Heart right ventricle (tissue), 16 donors: Measurements from ENCODE around the gene RANGRF. TPM values are rescaled to one million over a fixed set of nuclear protein-coding genes. Genes with fewer than 3 reads are reported as not detected.

Experiments
- ATAC-seq, 8 donors: fragments of 200-7000 bp; cut with Tn5 transposase; one replicate each; pipeline ENCODE4 v1.9.1; 2020; ENCODE audit warnings: mild to moderate bottlenecking in 8 of 8, moderate library complexity in 8 of 8, moderate number of reproducible peaks in 1 of 8
- DNase-seq, 2 donors: peaks; one replicate each; pipeline ENCODE4 v3.0.0-alpha.2; 2020
- H3K27ac ChIP-seq, 10 donors: fragments of 200-600 bp; sonication (generic) in 2 of 10; one replicate each; pipeline versions ENCODE4 v1.5.0 to v1.8.0; 2020 to 2022; ENCODE audit warnings: mild to moderate bottlenecking in 3 of 10
- H3K27me3 ChIP-seq, 7 donors: fragments of 200-600 bp; one replicate each; pipeline ENCODE4 v1.8.0; 2021 to 2022; ENCODE audit warnings: mild to moderate bottlenecking in 2 of 7
- H3K36me3 ChIP-seq, 9 donors: fragments of 200-600 bp; sonication (generic) in 1 of 9; one replicate each; pipeline versions ENCODE4 v1.5.0 to v1.8.0; 2020 to 2022; ENCODE audit warnings: mild to moderate bottlenecking in 2 of 9
- H3K4me1 ChIP-seq, 9 donors: fragments of 200-600 bp; sonication (generic) in 1 of 9; one replicate each; pipeline versions ENCODE4 v1.5.0 to v1.8.0; 2020 to 2022; ENCODE audit warnings: mild to moderate bottlenecking in 4 of 9
- H3K4me3 ChIP-seq, 10 donors: fragments of 200-600 bp; sonication (generic) in 2 of 10; one replicate each; pipeline versions ENCODE4 v1.5.0 to v1.8.0; 2020 to 2022; ENCODE audit warnings: mild to moderate bottlenecking in 7 of 10, moderate library complexity in 2 of 10
- H3K9me3 ChIP-seq, 11 donors: fragments of 200-600 bp in 10 of 11; sonication (generic) in 2 of 11; one replicate each; pipeline versions ENCODE4 v1.5.0 to v1.8.0; 2013 to 2022; ENCODE audit warnings: mild to moderate bottlenecking in 2 of 11, control low read depth in 1 of 11, moderate library complexity in 1 of 11
- CTCF ChIP-seq, 9 donors: fragments of 200-600 bp; sonication (generic) in 2 of 9; IDR thresholded peaks; one replicate each; pipeline versions ENCODE4 v1.5.0 to v1.8.0; 2021 to 2022; ENCODE audit warnings: antibody characterized with exemption in 9 of 9, mild to moderate bottlenecking in 5 of 9, moderate library complexity in 1 of 9
- WGBS, 2 donors: extraction: QIAGEN DNeasy Blood & Tissue Kit; methylation state at CpG; one replicate each; pipeline ENCODE4 v1.1.7; 2013; ENCODE audit warnings: inconsistent platforms in 1 of 2; 5-methylcytosine and 5-hydroxymethylcytosine counted together
- intact Hi-C, 10 donors: fragments of 100-400 bp; cut with DNase I; formaldehyde crosslinking; loops; one replicate each; pipeline versions ENCODE4 v1.11.1 to v1.14.2; 2022
- polyA plus RNA-seq, 2 donors: library from polyadenylated mRNA; stranded (reverse); fragments of 200-250 nt; gene quantifications; one replicate each; pipeline ENCODE4 v1.2.3, GENCODE V29; 2013
- total RNA-seq, 10 donors: library from RNA; stranded (reverse); fragmentation: NEBNext Ultra II Directional in 3 of 10; extraction: Animal tissue kit (Norgen Biotek cat#: 25700) in 3 of 10; gene quantifications; one replicate each; pipeline versions ENCODE4 v1.2.1 to v1.2.4, GENCODE V29; 2021 to 2023
- donor health status: Arrhythmogenic right ventricular cardiomyopathy.
- donor health status: ischemic (EF 13 %, LVEDD 7.1; RV severe dilation, severe dysfunction).
- donor health status: healthy with polysubstance abuse.
- donor health status: DM: no; HTN: yes; CAD: no.
- donor health status: DM: no; HTN: no; CAD: no.
- donor health status: ischemic (EF 25% LVEDD 6.9; RV normal size, moderate dysfunction).
- donor health status: ischemic (EF 25% LVEDD 5.7; RV mildly dilated, moderate dysfunction).
- donor health status: healthy.
- donor health status: DM: yes; HTN: yes; CAD: no.
- donor health status: Ischemic cardiomyopathy.
- donor health status: ischemic (EF 35%, LVEDD 5.7; RV mildly dilated, moderate dysfunction).
- donor health status: nonischemic (EF 11% LVEDD 7.7; RV severe dilation, severe dysfunction).
- donor health status: DM: yes; HTN: yes; CAD: no.
- donor health status: PGD.
- donor health status: ischemic (EF 29% LVEDD 5.4; RV normal size, mild dysfunction).
- donor health status: nonischemic (EF 23%, LVEDD 6.1; RV moderate dilation, normal function).

Gene RANGRF
- total and polyA plus RNA-seq, 12 donors, result 20.7 to 53.5 (median 24.8) TPM

- Histone ChIP-seq H3K27ac (peak overlapping the region; percentile 76 to 95 (median 92)), H3K4me3 (peak overlapping the region; percentile 67 to 85 (median 75)), H3K27me3 (no peaks in the 10 kb centered on the region), H3K9me3 (no peaks in the 10 kb centered on the region), H3K4me1 (peaks cover 7 to 25% (median 19%) of the 10 kb centered on the region in 9 donors), H3K36me3 (peaks cover 0 to 2% (median 0%) of the 10 kb centered on the region in 9 donors)
- WGBS, 2 donors, result 2 to 6% methylated on average over 17 of the region's 17 CpGs
- DNase-seq (no peak), ATAC-seq (no peak)
- intact Hi-C loops, result loop anchor here in 7 of 10 donors (2.0 to 10.0 kb wide), 4 partner anchors 37 to 184 kb away; partner anchors contain the start of genes CTC1 (in 1 of the 7) and PFAS (in 1 of the 7)
- TF ChIP-seq CTCF (IDR thresholded peaks at IDR 0.05), result no peak
Observed at GRCh38 chr17:8289103-8289397, 580 bp downstream of the RANGRF start.

GRCh38 chr17:8290043-8290442 lies 1.6 kb downstream of the RANGRF start:
- Histone ChIP-seq H3K4me1 (peaks cover 16 to 34% (median 28%) of the 10 kb centered on the region in 9 donors), H3K27ac (no peak overlapping the region), H3K4me3 (peak overlapping the region in 1 of 10 donors; percentile 73), H3K9me3 (no peaks in the 10 kb centered on the region), H3K36me3 (peaks cover 0 to 2% (median 0%) of the 10 kb centered on the region in 9 donors), H3K27me3 (no peaks in the 10 kb centered on the region)
- DNase-seq, result no peak
- intact Hi-C loops, result loop anchor here in 1 of 10 donors (10.0 kb wide), 2 partner anchors 65 to 95 kb away; partner anchors contain the start of gene BORCS6
- TF ChIP-seq CTCF (IDR thresholded peaks at IDR 0.05), result no peak
- no peak for ATAC-seq
- WGBS, 2 donors, result 65 to 75% methylated on average over 3 of the region's 3 CpGs

- Histone ChIP-seq H3K27ac (peak overlapping the region in 1 of 10 donors; percentile 20), H3K36me3 (peaks cover 0 to 2% (median 0%) of the 10 kb centered on the region in 9 donors), H3K4me1 (peaks cover 16 to 40% (median 27%) of the 10 kb centered on the region in 9 donors), H3K9me3 (no peaks in the 10 kb centered on the region), H3K4me3 (no peak overlapping the region), H3K27me3 (no peaks in the 10 kb centered on the region)
- TF ChIP-seq CTCF (IDR thresholded peaks at IDR 0.05), result no peak
- ATAC-seq (no peak), DNase-seq (no peak)
- intact Hi-C loops, result loop anchor here in 1 of 10 donors (10.0 kb wide), 2 partner anchors 68 to 98 kb away; partner anchors contain the start of gene BORCS6
- 87 to 89% methylated on average over 5 of the region's 5 CpGs for WGBS, 2 donors
Observed at GRCh38 chr17:8292639-8293395, 4.3 kb downstream of the RANGRF start.

DNA sequence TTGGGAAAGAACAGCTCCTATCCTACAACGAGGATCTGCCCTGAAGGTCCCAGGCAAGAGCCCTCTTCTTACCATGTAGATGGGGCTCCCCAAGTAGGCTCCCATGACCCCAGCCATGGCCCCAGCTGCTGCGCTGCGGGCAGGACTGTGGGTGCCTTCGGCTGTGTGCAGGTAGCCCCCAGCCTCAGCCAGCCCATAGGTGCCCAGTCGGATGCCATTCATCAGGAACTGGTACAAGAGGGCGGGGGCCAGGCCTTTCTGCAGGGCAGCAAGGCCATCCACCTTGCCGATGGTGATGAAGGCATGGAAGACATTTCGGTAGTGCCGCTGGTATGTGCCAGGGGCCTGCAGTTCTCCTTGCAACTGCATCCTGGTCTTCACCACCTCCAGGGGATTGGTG lies 5.9 kb downstream of the RANGRF start:
- intact Hi-C loops, result loop anchor here in 3 of 10 donors (2.0 to 10.0 kb wide), 5 partner anchors 46 to 100 kb away; partner anchors contain the start of genes BORCS6 (in 1 of the 3), CTC1 (in 1 of the 3) and PFAS (in 1 of the 3)
- Histone ChIP-seq H3K27me3 (no peaks in the 10 kb centered on the region), H3K4me3 (peak overlapping the region in 7 of 10 donors; percentile 10 to 87 (median 65)), H3K9me3 (no peaks in the 10 kb centered on the region), H3K27ac (peak overlapping the region in 8 of 10 donors; percentile 81 to 99 (median 89)), H3K36me3 (peaks cover 0 to 2% (median 0%) of the 10 kb centered on the region in 9 donors), H3K4me1 (peaks cover 10 to 32% (median 18%) of the 10 kb centered on the region in 9 donors)
- TF ChIP-seq CTCF (IDR thresholded peaks at IDR 0.05), result no peak
- no peak for ATAC-seq
- WGBS, 2 donors, result 93 to 94% methylated on average over 9 of the region's 9 CpGs
- no peak for DNase-seq
